Trophoblast cell (in vitro differentiated cells and primary cell): ENCODE results near the gene MIB2.
A peak's percentile ranks its signal among the peaks of the same experiment; 100 is the strongest.

Experiments used
- DNase-seq, 2 donors: peaks; one replicate each; pipeline ENCODE4 v3.0.0-alpha.2; 2016
- H2AFZ ChIP-seq: 2 replicates; pipeline ENCODE4 v1.6.1; 2013; ENCODE audit warnings: low read length, moderate library complexity, mild to moderate bottlenecking; ENCODE audit not compliant: insufficient read depth, poor library complexity
- H2AK5ac ChIP-seq: 2 replicates; pipeline ENCODE4 v1.6.1; 2013; ENCODE audit warnings: mild to moderate bottlenecking, low read length
- H2BK120ac ChIP-seq: 2 replicates; pipeline ENCODE4 v1.6.1; 2013; ENCODE audit warnings: low read length, mild to moderate bottlenecking, moderate library complexity; ENCODE audit not compliant: insufficient read depth, poor library complexity
- H2BK12ac ChIP-seq: 2 replicates; pipeline ENCODE4 v1.6.1; 2013; ENCODE audit warnings: mild to moderate bottlenecking, low read length, moderate library complexity
- H2BK5ac ChIP-seq: 2 replicates; pipeline ENCODE4 v1.6.1; 2013; ENCODE audit warnings: low read length, low read depth, moderate library complexity, mild to moderate bottlenecking; ENCODE audit not compliant: poor library complexity
- H3K14ac ChIP-seq: 2 replicates; pipeline ENCODE4 v1.6.1; 2013; ENCODE audit warnings: mild to moderate bottlenecking, low read length
- H3K18ac ChIP-seq: 2 replicates; pipeline ENCODE4 v1.6.1; 2013; ENCODE audit warnings: mild to moderate bottlenecking, low read length
- H3K23ac ChIP-seq: 2 replicates; pipeline ENCODE4 v1.6.1; 2013; ENCODE audit warnings: low read length
- H3K27ac ChIP-seq: 2 replicates; pipeline ENCODE4 v1.5.1; 2013; ENCODE audit warnings: low read depth, mild to moderate bottlenecking, inconsistent platforms, low read length, moderate library complexity
- H3K27me3 ChIP-seq: 2 replicates; pipeline ENCODE4 v1.6.1; 2013; ENCODE audit warnings: inconsistent platforms, mild to moderate bottlenecking, low read length, moderate library complexity; ENCODE audit not compliant: insufficient read depth
- H3K36me3 ChIP-seq, 2 experiments: 1 replicate in 1 of 2; 2 replicates in 1 of 2; pipeline ENCODE4 v1.6.1; 2013; ENCODE audit warnings: low read length in 2 of 2, mild to moderate bottlenecking in 2 of 2, moderate library complexity in 1 of 2; ENCODE audit not compliant: insufficient read depth in 2 of 2, control insufficient read depth in 1 of 2
- H3K4ac ChIP-seq: 2 replicates; pipeline ENCODE4 v1.6.1; 2013; ENCODE audit warnings: low read depth, mild to moderate bottlenecking, low read length, moderate library complexity
- H3K4me1 ChIP-seq, 2 experiments: 1 replicate in 1 of 2; 2 replicates in 1 of 2; pipeline ENCODE4 v1.6.1; 2013; ENCODE audit warnings: low read length in 2 of 2, mild to moderate bottlenecking in 2 of 2, moderate library complexity in 1 of 2; ENCODE audit not compliant: insufficient read depth in 2 of 2, control insufficient read depth in 1 of 2
- H3K4me2 ChIP-seq: 2 replicates; pipeline ENCODE4 v1.6.1; 2013; ENCODE audit warnings: inconsistent platforms, mild to moderate bottlenecking, low read length, moderate library complexity
- H3K4me3 ChIP-seq: 2 replicates; pipeline ENCODE4 v1.5.1; 2013; ENCODE audit warnings: mild to moderate bottlenecking, low read depth, low read length, inconsistent platforms
- H3K79me1 ChIP-seq: one replicate; pipeline ENCODE4 v1.6.1; 2013; ENCODE audit warnings: low read length
- H3K79me2 ChIP-seq: 2 replicates; pipeline ENCODE4 v1.6.1; 2013; ENCODE audit warnings: low read length, mild to moderate bottlenecking; ENCODE audit not compliant: control insufficient read depth, insufficient read depth, poor library complexity
- H3K9ac ChIP-seq: 2 replicates; pipeline ENCODE4 v1.6.1; 2013; ENCODE audit warnings: mild to moderate bottlenecking, low read length
- H3K9me3 ChIP-seq: 2 replicates; pipeline ENCODE4 v1.6.1; 2013; ENCODE audit warnings: low read depth, mild to moderate bottlenecking, control low read depth, inconsistent platforms, low read length; ENCODE audit not compliant: insufficient read depth
- H4K12ac ChIP-seq: 2 replicates; pipeline ENCODE4 v1.6.1; 2013; ENCODE audit warnings: low read depth, mild to moderate bottlenecking, low read length, moderate library complexity
- H4K8ac ChIP-seq: 2 replicates; pipeline ENCODE4 v1.6.1; 2013; ENCODE audit warnings: low read depth, mild to moderate bottlenecking, low read length, moderate library complexity
- H4K91ac ChIP-seq: one replicate; pipeline ENCODE4 v1.6.1; 2013; ENCODE audit warnings: low read depth, mild to moderate bottlenecking, low read length, moderate library complexity
- WGBS: extraction: QIAGEN DNeasy Blood & Tissue Kit; methylation state at CpG from one replicate; pipeline ENCODE4 v1.1.7; 2013; ENCODE audit warnings: missing lambda C conversion rate; ENCODE audit not compliant: insufficient read length, insufficient coverage; ENCODE audit errors: extremely low coverage; 5-methylcytosine and 5-hydroxymethylcytosine counted together

The MIB2 gene

GRCh38 chr1:1616838-1617237 lies 1.5 kb downstream of the MIB2 start:
- no peak overlapping the region for H4K12ac ChIP-seq
- WGBS, result no CpG with 5 or more reads among the region's 19 CpGs
- H3K9me3 ChIP-seq, result no peaks in the 10 kb centered on the region
- H4K8ac ChIP-seq, result no peak overlapping the region
- no peak overlapping the region for H2BK12ac ChIP-seq
- no peak overlapping the region for H2BK120ac ChIP-seq
- peaks cover 15% of the 10 kb centered on the region in 2 experiments for H3K36me3 ChIP-seq
- peaks cover 8% of the 10 kb centered on the region for H3K79me1 ChIP-seq
- H3K4me3 ChIP-seq, result peak overlapping the region; percentile 20
- no peaks in the 10 kb centered on the region for H3K27me3 ChIP-seq
- H3K23ac ChIP-seq, result no peak overlapping the region
- H2AFZ ChIP-seq, result no peak overlapping the region
- peaks cover 5% of the 10 kb centered on the region for H3K79me2 ChIP-seq
- H4K91ac ChIP-seq, result no peak overlapping the region
- no peak overlapping the region for H3K27ac ChIP-seq
- no peak for DNase-seq
- H3K14ac ChIP-seq, result no peak overlapping the region
- H3K4me2 ChIP-seq, result peak overlapping the region; percentile 83
- no peak overlapping the region for H2AK5ac ChIP-seq
- peaks cover 10 to 15% of the 10 kb centered on the region in 2 experiments for H3K4me1 ChIP-seq
- no peak overlapping the region for H2BK5ac ChIP-seq
- no peak overlapping the region for H3K4ac ChIP-seq
- peak overlapping the region; percentile 37 for H3K9ac ChIP-seq
- no peak overlapping the region for H3K18ac ChIP-seq

GRCh38 chr1:1617516-1617915 lies 2.2 kb downstream of the MIB2 start:
- Histone ChIP-seq H3K27me3 (no peaks in the 10 kb centered on the region), H3K14ac (no peak overlapping the region), H3K4ac (no peak overlapping the region), H2AK5ac (no peak overlapping the region), H3K4me2 (no peak overlapping the region), H2BK12ac (no peak overlapping the region), H3K9ac (no peak overlapping the region), H2BK120ac (no peak overlapping the region), H3K27ac (no peak overlapping the region), H3K79me1 (peaks cover 8% of the 10 kb centered on the region), H3K18ac (no peak overlapping the region), H2BK5ac (no peak overlapping the region), H3K36me3 (peaks cover 15% of the 10 kb centered on the region in 2 experiments), H3K79me2 (peaks cover 5% of the 10 kb centered on the region), H4K12ac (no peak overlapping the region), H2AFZ (no peak overlapping the region), H4K8ac (no peak overlapping the region), H3K4me3 (no peak overlapping the region), H3K4me1 (peaks cover 10 to 15% of the 10 kb centered on the region in 2 experiments), H4K91ac (no peak overlapping the region), H3K23ac (no peak overlapping the region), H3K9me3 (no peaks in the 10 kb centered on the region)
- no CpG with 5 or more reads among the region's 11 CpGs for WGBS
- DNase-seq, result no peak

GRCh38 chr1:1617925-1618324 lies 2.6 kb downstream of the MIB2 start:
- H3K36me3 ChIP-seq, result peaks cover 15% of the 10 kb centered on the region in 2 experiments
- DNase-seq, result no peak

GRCh38 chr1:1618396-1619068 lies 3.2 kb downstream of the MIB2 start:
- Histone ChIP-seq H3K4me1 (peaks cover 10 to 15% of the 10 kb centered on the region in 2 experiments), H3K27me3 (no peaks in the 10 kb centered on the region), H3K79me2 (peaks cover 5% of the 10 kb centered on the region), H4K12ac (no peak overlapping the region), H3K4me3 (no peak overlapping the region), H3K14ac (no peak overlapping the region), H2BK5ac (no peak overlapping the region), H2AK5ac (no peak overlapping the region), H3K23ac (no peak overlapping the region), H3K9ac (no peak overlapping the region), H2BK120ac (no peak overlapping the region), H3K18ac (no peak overlapping the region), H3K4ac (no peak overlapping the region), H2BK12ac (no peak overlapping the region), H4K91ac (no peak overlapping the region), H3K27ac (no peak overlapping the region), H2AFZ (no peak overlapping the region), H4K8ac (no peak overlapping the region), H3K9me3 (no peaks in the 10 kb centered on the region), H3K36me3 (peaks cover 15% of the 10 kb centered on the region in 2 experiments), H3K4me2 (no peak overlapping the region), H3K79me1 (peaks cover 8% of the 10 kb centered on the region)
- peak in 1 of 2 donors; percentile 33 for DNase-seq
- no CpG with 5 or more reads among the region's 9 CpGs for WGBS

More at GRCh38 chr1:1617925-1618324, 2.6 kb downstream of the MIB2 start:
- Histone ChIP-seq H3K4ac (no peak overlapping the region), H3K27me3 (no peaks in the 10 kb centered on the region), H2BK120ac (no peak overlapping the region), H4K12ac (no peak overlapping the region), H3K4me2 (no peak overlapping the region), H3K79me1 (peaks cover 8% of the 10 kb centered on the region), H2BK5ac (no peak overlapping the region), H2AK5ac (no peak overlapping the region), H3K4me1 (peaks cover 10 to 15% of the 10 kb centered on the region in 2 experiments), H3K18ac (no peak overlapping the region), H4K91ac (no peak overlapping the region), H3K23ac (no peak overlapping the region), H4K8ac (no peak overlapping the region), H3K9me3 (no peaks in the 10 kb centered on the region), H3K14ac (no peak overlapping the region), H3K9ac (no peak overlapping the region), H3K79me2 (peaks cover 5% of the 10 kb centered on the region), H3K27ac (no peak overlapping the region), H3K4me3 (no peak overlapping the region), H2BK12ac (no peak overlapping the region), H2AFZ (no peak overlapping the region)
- no CpG with 5 or more reads among the region's 6 CpGs for WGBS
